ENCODE results near the gene UBE2R2. TPM values are rescaled to one million over a fixed set of nuclear protein-coding genes. Genes with fewer than 3 reads are reported as not detected.

Gene UBE2R2
- total RNA-seq, 2 experiments from 2014 or later: 46.7 to 47.4 TPM

DNA sequence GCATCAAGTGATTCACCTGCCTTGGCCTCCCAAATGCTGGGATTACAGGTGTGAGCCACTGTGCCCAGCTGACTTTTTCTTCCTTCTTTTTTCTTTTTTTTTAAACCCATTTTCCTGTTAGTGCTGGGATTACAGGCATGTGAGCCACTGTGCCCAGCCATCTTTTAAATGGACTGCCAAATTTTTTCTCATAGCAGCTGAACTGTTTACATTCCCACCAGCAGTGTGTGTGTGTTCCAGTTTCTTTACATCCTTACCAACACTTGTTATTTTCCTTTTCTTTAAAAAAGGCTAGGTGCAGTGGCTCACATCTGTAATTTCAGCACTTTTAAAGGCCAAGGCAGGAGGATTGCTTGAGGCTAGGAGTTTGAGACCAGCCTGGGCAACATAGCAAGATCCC, 76.9 kb downstream of the UBE2R2 start:
- CTCF ChIA-PET: interaction anchor here (0.6 to 1.4 kb wide), 5 partner anchors 20 to 115 kb away, joined by 3 to 4 read pairs (median 4); no protein-coding TSS in a partner anchor

GRCh38 chr9:33894316-33894715, 77.4 kb downstream of the UBE2R2 start:
- peaks cover 17% of the 10 kb centered on the region for H3K36me3 Mint-ChIP-seq (ENCODE audit: low read depth)
- intact Hi-C loops (cut with micrococcal nuclease): no loop called here
- H3K27me3 Mint-ChIP-seq: no peaks in the 10 kb centered on the region
- H3K9me3 Mint-ChIP-seq: no peaks in the 10 kb centered on the region
- ChIA-PET POLR2A (no interaction called here), CTCF (interaction anchor here (1.1 to 1.4 kb wide), 4 partner anchors 19 to 115 kb away, joined by 3 to 4 read pairs (median 4); no protein-coding TSS in a partner anchor)
- H3K27ac Mint-ChIP-seq: no peak overlapping the region
- no peak for TF ChIP-seq CTCF (IDR thresholded peaks at IDR 0.05)
- peaks cover 9% of the 10 kb centered on the region for H3K4me1 Mint-ChIP-seq (ENCODE audit: low read depth)
- H3K4me3 Mint-ChIP-seq: no peak overlapping the region
- ATAC-seq (no peak), DNase-seq (no peak)

More for the DNA sequence above, 76.9 kb downstream of the UBE2R2 start:
- intact Hi-C loops (cut with micrococcal nuclease): no loop called here
- Mint-ChIP-seq H3K36me3 (ENCODE audit: low read depth) (peaks cover 17% of the 10 kb centered on the region), H3K4me1 (ENCODE audit: low read depth) (peaks cover 9% of the 10 kb centered on the region), H3K9me3 (no peaks in the 10 kb centered on the region), H3K27ac (no peak overlapping the region), H3K27me3 (no peaks in the 10 kb centered on the region), H3K4me3 (no peak overlapping the region)
- ATAC-seq (no peak), DNase-seq (no peak)
- no peak for TF ChIP-seq CTCF (IDR thresholded peaks at IDR 0.05)
- POLR2A ChIA-PET: no interaction called here

DNA sequence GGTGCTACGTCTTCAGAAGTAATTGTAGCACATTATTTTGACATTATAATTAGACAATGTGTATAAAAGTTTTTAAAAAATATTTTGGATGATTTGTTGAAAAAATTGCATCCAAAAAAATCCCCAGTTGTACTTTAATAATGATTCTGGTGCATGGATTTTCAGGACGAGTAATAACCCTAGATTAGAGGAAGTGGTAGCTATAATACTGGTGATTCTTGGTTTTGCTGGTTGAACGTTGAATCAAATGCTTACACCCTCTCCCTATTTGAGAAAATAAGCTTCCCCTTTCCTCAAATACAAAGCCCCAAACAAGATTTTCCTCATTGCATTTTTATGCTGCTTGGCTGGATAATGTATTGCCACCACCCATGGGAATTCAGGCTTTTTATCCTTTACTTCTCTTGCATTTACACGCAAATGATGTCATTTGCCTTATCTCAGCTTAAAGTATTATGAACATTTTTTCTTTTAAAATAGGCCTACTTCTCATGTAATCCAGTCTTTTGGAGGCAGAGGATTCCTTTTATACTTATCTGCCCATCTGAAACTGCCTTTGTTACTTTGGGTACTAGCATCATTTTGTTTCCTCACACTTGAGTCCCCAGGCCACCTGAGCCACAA, 86.3 kb downstream of the UBE2R2 start:
- intact Hi-C loops (cut with micrococcal nuclease): no loop called here
- CTCF ChIA-PET: interaction anchor here (0.7 to 0.8 kb wide), 2 partner anchors 21 to 89 kb away, joined by 3 read pairs; no protein-coding TSS in a partner anchor

GRCh38 chr9:33905137-33905536, 88.2 kb downstream of the UBE2R2 start:
- ChIA-PET POLR2A (interaction anchor here (1.0 kb wide), 1 partner anchor 84 kb away, joined by 5 read pairs; no protein-coding TSS in a partner anchor), CTCF (interaction anchor here (0.9 kb wide), 2 partner anchors 10 to 16 kb away, joined by 3 to 4 read pairs; no protein-coding TSS in a partner anchor)
- DNase-seq (no peak), ATAC-seq (no peak)
- Mint-ChIP-seq H3K4me1 (ENCODE audit: low read depth) (peaks cover 15% of the 10 kb centered on the region), H3K27ac (no peak overlapping the region), H3K27me3 (no peaks in the 10 kb centered on the region), H3K9me3 (no peaks in the 10 kb centered on the region), H3K36me3 (ENCODE audit: low read depth) (peaks cover 32% of the 10 kb centered on the region), H3K4me3 (no peak overlapping the region)
- intact Hi-C loops (cut with micrococcal nuclease): no loop called here
- TF ChIP-seq CTCF (IDR thresholded peaks at IDR 0.05): no peak

More for the DNA sequence above, 86.3 kb downstream of the UBE2R2 start:
- POLR2A ChIA-PET: interaction anchor here (0.9 kb wide), 1 partner anchor 45 kb away, joined by 3 read pairs; no protein-coding TSS in a partner anchor
- Mint-ChIP-seq H3K4me3 (no peak overlapping the region), H3K4me1 (ENCODE audit: low read depth) (peaks cover 15% of the 10 kb centered on the region), H3K9me3 (no peaks in the 10 kb centered on the region), H3K36me3 (ENCODE audit: low read depth) (peaks cover 27% of the 10 kb centered on the region), H3K27ac (no peak overlapping the region), H3K27me3 (no peaks in the 10 kb centered on the region)
- no peak for DNase-seq
- no peak for ATAC-seq
- TF ChIP-seq CTCF (IDR thresholded peaks at IDR 0.05): no peak

DNA sequence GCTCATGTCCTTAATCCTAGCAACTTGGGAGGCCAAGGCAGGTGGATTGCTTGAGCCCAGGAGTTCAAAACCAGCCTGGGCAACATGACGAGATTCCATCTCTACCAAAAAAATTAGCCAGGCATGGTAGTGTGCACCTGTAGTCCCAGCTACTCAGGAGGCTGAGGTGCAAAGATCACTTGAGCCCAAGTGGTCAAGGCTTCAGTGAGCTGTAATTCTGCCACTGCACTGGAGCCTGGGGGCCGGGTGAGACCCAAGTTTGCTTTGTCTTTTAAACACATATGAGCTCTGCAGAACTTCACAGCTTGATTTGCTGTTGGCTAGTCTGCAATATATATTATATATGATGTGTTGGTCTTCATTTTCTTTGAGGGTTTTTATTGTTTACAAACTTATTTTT, 89.8 kb downstream of the UBE2R2 start:
- Mint-ChIP-seq H3K4me1 (ENCODE audit: low read depth) (peaks cover 15% of the 10 kb centered on the region), H3K27ac (no peak overlapping the region), H3K36me3 (ENCODE audit: low read depth) (peaks cover 28% of the 10 kb centered on the region), H3K9me3 (no peaks in the 10 kb centered on the region), H3K27me3 (no peaks in the 10 kb centered on the region), H3K4me3 (no peak overlapping the region)
- CTCF ChIA-PET: interaction anchor here (0.9 kb wide), 1 partner anchor 14 kb away, joined by 3 read pairs; no protein-coding TSS in a partner anchor
- intact Hi-C loops (cut with micrococcal nuclease): no loop called here
- TF ChIP-seq CTCF (IDR thresholded peaks at IDR 0.05): no peak
- no peak for ATAC-seq
- no peak for DNase-seq
- POLR2A ChIA-PET: interaction anchor here (1.2 kb wide), 1 partner anchor 89 kb away, joined by 3 read pairs; no protein-coding TSS in a partner anchor
